Stimulated activated CD8-positive, alpha-beta memory T cell treated with anti-CD3 and anti-CD28 coated beads, Interleukin-4, amount 100 ng/mL, for 48 hours (primary cell): ENCODE results near the gene NELL1.

Experiments used
- DNase-seq: peaks from one replicate; pipeline ENCODE4 v3.0.0-alpha.2; 2020

NELL1 gene

DNA sequence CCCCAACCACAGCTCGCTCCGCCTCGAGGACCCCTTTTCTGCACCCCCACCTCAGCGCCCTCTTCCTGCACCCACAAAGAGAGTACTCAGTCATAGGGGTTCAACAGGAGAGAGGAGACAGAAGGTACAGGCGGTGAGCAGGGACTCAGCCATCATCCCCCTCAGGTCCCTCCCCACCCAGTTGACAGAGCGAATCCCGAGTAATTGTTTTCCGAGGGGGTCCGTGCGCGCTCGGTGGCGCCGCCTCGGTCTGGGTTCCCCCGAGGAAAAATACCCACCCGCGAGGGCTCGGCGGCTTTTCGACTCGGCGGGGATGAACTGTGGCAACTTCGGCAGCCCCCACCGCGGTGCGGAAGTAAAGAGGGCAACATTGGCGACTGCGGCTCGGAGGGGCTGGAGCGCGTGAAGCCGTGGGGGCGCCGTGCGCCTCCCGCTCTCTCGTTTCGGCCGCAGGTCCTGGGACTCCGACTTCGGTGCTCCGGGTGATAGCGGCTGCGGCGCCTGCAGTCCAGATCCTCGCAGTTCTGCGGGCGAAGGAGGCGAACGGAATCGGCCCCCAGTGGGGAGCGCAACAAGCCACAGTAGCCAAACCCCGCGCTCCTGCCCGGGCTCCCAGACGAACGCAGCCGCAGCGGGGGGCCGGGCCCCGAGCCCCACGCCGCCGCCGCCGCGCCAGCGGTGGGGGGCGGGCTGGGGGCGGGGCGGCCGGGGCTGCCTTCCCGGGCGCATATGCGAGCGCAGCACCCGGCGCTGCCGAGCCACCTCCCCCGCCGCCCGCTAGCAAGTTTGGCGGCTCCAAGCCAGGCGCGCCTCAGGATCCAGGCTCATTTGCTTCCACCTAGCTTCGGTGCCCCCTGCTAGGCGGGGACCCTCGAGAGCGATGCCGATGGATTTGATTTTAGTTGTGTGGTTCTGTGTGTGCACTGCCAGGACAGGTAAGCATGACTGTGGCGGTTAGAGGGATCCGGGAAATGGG, at the start of gene NELL1:
Gene NELL1 (plus strand): TSS at position 743 of the 976 bp plus-strand sequence.
- no peak for DNase-seq

DNA sequence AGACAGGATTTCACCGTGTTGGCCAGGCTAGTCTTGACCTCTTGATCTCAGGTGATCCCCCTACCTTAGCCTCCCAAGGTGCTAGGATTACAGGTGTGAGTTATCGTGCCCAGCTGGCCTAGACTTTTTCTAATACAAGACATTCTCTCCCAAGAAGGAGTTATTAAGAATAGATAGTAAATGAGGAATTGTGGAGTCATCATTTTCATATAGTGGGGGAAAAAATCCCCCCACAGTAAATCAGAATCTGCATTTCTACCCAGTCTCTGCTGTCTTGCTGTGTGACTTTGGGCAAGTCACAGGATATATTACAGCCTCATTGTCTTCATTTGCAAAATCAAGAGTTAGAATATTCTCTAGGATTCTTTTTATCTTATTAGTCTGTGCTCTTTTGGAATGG, 48.4 kb upstream of the NELL1 start:
- DNase-seq, result no peak

DNA sequence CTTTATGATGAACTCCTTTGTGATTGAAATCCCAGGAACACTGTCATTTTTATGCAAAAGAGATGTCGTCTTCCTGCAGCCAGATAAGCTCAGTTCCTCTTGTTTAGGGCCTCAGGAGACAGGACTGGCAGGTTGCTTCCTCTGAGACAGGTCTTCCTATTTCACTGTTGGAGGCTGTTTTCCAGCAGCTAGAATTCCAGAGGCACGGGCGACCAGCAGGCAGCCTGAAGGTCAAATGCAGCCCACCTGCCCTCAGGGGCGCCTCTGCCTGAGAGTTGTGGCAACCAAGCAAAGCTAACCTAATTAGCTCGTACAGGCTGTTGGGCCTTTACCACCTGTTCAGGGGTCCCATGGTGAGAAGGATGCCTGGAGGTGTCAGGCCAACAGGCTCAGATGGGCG, 47.7 kb upstream of the NELL1 start:
- DNase-seq, result no peak

DNA sequence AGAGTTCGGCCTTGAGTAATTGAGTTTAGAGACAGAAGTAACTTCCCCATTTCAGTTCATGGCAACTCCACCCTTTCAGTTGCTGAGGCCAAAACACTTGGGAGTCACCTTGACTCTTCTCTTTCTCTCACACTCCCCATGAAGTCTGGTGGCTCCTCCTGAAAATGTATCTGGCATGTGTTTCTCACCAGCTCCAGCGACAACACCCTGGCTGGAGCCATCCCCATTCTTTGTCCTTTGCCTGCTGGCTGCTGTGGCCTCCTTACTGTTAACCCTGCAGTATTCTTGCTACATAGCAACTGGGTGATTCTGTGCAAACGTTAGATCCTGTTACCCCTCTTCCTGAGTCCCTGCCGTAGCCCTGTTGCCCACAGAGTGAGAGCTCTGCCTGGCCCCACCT, 46.1 kb upstream of the NELL1 start:
- DNase-seq, result no peak

DNA sequence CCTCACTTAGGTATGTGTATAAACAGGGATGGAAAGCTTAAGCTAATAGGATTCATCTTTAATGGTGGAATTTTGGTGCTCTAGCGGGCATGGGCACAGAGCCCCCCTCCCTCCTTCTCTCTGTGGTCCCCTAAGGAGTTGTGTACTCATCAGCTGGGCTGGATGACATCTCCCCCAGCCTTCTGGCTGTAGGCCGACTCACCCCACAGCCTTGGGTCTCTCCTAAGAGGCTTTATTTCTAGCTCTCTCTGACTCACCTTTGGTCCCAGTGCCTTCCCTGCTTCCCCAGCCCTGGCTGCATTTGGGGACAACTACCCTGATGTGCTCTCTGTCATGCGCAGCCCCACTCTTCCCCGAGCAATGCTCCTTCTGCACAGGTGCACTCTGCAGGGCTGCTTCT, 43.1 kb upstream of the NELL1 start:
- no peak for DNase-seq

DNA sequence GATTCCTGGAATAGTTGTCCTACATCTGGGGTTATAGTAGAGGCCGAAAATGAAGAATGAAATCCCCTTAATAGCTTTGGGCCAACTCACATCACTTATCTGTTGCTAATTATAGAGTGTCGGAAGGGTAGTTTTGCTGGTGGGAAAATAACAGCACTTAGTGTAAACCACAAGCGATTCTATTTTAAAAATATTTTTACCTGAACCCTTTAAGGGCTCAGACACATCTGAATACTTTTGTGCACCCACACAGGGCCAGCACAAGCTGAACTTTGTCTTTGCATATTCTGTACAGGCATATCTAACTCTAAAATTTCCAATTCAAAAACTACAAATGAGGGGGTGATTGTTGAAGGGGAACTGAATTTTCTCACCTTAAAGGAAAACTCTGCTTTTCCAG, 42.4 kb upstream of the NELL1 start:
- DNase-seq, result no peak

DNA sequence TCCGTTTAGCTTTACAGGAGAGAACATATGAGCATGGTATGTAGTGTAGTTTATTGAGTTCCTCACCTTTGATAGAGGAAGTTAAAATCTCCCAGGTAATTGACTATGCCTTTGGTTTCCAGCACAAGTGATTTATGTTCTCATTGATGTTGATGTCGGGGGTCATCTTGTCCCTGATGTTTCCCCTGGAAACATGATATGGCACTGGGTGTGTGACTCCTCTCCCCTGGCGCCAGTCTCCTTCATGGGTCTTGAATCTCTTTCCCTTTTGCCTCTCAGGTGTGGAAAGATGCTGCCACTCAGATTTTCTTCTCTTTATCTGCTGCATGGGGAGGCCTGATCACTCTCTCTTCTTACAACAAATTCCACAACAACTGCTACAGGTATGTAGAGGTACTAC, 41.7 kb upstream of the NELL1 start:
- no peak for DNase-seq

DNA sequence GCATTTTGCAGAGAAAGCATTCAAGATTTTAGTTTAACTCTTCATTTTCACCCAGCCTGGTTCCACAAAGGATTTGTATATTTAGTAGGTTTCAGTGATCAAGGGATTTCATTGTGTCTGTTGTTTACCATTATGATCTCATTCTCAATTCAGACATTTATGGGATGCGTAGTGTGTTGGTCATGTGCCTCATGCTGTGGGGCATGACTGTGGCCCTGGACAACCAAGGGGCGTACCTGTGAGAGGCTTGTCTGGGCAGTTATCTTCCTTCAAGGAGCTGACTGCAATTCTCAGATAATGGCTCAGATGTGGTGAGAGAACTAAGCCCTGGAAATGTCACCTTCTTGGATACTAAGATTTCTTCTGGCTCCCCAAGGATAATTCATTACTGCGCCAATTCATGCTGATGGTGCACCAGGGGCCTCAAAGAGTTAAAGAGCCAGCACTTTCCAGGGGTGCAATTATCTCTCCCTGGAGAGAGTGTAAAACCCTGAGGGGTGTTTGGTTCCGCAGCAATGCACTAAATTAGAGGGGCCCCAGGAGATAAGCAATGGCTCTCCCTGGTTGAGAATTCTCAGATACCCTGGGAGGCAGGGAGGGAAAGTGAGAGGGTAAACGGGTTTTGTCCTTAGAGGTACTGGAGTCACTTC, 37.7 kb upstream of the NELL1 start:
- no peak for DNase-seq

DNA sequence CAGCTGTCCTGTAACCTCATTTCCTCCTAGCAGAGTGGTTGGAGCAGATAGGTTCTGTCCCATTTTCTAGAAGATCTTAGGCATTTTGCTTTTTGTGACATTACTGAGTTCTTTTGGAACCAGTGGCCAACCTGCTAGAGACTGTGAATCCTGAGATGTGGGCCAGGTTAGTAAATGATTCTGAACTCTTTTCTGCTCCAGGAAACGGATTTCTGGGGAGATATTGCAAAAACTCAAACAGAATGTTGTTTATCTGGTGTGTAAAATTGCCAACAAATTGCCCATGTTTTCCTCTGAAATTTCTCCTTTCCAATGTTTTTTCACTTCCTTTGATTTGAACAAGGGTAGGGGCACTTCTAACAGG, 37.2 kb upstream of the NELL1 start:
- DNase-seq, result no peak

DNA sequence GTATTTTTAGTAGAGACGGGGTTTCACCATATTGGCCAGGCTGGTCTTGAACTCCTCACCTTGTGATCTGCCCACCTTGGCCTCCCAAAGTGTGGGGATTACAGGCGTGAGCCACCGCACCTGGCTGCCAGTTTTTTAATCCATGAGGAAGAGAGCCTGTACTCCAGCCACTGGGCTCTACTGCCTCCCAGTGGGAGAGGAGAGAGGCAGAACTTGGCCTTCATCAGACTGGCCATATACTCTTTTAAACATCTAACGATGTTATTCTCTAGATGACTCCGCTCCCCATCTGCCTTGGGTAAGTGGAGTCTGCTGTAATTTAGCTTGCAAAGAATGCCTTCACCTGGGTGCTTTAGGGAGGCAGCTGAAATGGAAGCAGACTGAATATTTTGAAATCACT, 35.3 kb upstream of the NELL1 start:
- DNase-seq, result no peak

DNA sequence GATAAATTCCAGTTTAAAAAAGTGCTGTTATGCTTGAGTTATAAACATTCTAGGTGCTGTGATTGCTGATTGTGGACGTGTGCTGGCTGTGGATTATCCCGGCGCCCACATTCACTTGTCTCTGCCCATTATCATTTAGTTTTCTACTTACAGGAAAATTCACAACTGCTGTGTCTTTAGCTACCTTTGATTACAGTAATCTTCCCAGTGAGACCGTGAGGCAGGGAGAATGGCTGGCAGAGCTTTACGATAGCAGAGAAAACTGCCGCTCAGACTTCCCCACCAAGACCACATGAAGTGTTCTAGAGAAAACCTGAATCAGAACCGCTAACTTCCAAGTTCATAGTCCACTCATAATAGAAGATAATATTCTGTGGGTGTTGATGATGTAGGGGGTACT, 34.6 kb upstream of the NELL1 start:
- DNase-seq, result no peak

DNA sequence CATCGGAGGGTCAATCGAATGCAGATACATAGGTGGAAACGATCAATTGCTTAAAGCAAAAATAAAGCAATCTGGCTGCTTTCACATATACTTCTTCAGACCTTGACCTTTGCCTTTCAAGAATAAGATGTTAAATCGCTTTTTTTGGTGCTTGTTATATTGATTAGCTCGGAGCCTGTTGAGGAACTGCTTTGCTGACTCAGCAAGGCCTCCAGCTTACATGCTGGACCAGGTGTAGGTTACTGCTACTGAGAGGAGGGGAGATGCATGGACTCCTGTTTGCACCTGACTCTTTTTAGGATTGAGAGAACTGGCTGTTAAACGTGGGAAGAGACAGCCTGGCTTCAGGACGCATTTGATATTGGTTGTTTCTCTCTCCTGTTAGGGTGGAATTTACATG, 31.3 kb upstream of the NELL1 start:
- no peak for DNase-seq

DNA sequence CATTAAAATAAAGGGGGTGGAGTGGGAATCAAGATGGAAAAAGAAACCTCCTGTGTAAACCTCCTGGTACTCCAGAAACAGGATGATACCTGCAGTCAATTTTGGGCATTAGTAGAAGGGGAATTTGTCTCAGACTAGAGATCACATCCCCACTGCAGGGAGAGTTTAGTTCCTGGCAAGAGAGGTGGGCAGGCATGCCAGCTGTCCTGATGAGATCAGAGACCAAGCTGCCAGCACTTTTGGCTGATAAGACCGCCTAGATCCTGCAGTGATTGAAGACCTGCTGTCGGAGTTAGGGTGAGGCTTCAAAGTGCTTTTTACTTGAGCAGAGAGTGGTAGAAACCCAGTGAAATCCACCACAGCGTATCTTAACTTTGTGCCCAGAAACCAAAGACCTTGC, 29.7 kb upstream of the NELL1 start:
- no peak for DNase-seq

DNA sequence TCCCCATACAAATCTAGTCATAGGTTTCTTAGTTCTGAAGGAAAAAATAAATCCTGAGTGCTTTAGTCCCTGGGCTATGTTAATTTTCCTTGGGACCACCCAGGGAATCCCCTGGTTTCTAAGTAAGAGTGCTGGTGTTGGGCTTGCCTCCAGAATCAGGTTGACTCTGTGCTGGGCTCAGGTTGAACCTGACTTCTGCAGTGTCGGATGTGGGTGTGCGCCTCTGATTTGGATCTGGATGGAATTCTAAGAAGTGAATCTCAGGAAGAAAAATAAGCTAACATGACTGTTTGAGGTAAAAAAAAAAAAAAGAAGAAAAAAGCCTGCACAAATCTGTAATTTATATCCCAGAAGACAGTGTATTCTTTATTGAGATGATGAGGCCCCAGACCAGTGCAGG, 29.0 kb upstream of the NELL1 start:
- DNase-seq, result no peak

DNA sequence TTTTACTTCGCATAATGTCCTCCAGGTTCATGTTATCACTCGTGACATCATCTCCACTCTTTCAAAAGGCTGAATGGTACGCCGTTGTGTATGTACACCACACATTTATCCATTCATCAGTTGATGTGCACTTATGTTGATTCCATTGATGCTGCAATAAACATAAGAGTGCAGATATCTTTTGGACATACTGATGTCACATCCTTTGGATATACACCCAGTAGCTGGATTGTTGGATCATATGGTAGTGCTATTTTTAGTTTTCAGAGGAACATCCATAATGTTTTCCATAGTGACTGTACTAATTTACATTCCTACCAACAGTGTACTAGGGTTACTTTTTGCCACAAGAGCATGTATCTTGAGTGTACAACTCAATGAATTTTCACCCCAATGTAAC, 25.0 kb upstream of the NELL1 start:
- no peak for DNase-seq

DNA sequence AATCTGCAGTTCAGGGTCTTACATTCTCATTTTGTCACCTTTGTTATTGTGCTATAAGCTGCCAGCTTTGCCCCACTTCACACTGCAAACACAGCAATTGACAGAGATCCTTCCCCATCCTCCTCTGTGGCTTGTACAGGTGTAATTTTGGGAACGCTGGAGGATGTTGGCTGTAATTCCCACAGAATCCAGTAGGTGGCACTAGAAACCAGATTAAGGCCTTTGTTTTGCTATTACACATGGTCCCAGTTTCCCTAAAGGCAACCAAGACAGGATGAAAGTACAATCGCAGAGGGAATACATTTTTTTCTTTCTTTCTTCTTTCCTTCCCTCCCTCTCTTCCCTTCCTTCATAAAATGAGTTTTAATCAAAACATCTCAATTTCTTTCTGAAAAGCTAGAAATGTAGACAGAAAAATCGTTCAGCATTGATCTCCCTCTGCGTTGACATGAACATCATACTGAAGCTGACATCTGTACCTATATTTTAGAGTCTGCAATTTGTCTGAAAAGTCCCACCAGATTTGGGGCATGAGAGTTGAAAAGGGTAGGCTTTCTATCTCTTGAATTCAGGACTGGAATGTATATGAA, 21.3 kb upstream of the NELL1 start:
- peak; percentile 57 for DNase-seq

DNA sequence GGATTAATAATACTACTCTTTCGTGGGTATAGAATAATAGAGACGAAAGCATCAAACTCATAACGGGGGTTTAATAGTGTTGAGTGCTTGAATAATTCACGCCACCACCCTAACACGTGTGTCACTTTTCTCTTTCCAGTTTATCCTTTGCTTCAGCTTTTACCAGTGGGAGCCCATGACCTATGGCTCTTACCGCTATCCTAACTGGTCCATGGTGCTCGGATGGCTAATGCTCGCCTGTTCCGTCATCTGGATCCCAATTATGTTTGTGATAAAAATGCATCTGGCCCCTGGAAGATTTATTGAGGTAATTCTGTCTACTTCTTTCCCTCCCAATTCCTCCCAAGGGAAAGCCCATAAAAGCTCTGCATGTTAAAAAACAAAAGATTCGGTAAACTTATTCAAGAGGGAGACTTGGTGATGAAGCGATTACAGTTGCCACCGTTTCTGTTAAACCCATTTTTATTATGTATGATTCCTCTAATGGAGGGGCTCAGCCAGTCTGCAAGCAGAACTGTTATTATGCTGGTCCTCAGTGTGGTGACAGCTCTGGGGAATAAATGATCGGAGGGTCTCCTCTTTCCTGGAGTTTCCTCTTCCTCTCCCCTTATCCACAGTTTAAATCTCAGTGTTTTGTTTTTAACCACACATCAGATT, 17.1 kb upstream of the NELL1 start:
- DNase-seq, result no peak

DNA sequence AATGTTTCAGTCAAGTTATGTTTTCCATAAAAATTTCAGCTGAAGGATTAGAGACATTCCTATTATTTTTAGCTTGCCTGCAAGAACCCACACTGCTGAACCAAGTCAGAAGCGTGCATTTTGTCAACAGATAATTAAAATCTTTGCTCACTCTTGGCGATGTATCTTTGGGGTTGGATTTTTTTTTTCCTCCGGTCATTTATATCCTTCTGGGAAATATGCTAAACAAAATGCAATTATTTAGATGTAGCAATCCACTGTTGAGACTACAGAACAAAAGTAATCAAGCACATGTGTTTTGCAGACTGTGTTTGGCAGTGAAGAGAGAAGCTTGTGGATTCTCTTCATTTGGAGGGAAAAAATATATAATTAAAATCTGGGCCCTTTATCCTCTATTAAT, 15.3 kb upstream of the NELL1 start:
- DNase-seq, result no peak

DNA sequence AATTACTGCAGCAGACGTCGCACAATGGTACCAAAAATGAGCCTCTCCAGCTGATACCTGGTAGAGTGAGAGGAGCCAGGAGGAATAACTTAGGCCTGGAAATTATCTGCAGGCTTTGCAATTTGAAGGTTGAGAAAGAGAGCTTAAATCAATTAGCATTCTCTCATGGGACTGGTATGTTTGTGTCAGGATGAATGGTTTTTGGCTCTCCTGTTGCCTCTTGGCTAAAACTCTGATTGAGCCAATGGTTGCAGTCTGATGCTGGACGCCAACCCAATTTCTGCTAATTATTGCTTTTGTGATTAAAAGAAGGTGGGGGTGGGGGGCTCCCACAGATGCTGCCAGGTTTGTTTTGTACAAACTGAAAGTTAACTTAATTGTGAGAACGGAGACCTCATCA, 12.5 kb upstream of the NELL1 start:
- DNase-seq, result no peak

DNA sequence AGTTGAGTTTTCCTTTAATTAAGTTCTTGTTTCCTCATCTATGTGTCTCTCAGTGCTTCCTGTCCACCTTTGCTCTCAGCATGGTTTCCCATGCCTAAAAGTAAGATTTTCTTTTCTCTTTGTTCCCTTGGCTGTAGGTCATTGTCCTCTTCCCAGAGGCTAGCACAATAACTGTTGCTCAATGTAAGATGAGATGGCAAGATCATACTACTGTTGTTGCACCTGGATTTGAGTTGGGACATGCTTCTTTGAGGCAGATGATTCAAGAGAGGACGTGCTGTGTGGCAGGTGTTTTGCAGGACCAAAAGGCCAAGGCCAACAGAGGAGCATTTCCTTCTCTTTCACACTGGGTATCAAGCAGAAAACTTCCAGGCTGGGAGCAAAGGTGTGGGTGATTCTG, 11.3 kb upstream of the NELL1 start:
- DNase-seq, result no peak

DNA sequence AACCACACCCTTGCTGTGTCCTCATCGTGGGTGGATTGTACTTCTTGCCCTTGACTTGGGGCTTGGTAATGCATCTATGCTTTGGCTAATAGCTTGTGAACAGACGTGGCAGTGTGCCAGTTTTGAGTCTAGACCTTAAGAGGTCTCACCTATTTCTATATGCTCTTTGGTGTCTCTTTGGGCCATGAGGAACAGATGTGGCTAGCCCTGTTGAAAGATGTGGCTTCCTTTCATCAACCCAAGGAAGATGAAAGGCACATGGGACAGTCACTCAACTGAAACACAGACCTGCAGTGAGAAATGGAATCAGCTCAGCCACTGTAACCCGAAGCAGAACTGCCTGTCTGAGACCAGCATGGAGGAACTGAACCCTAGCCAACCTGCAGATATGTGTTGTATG, 7.9 kb upstream of the NELL1 start:
- DNase-seq, result no peak

DNA sequence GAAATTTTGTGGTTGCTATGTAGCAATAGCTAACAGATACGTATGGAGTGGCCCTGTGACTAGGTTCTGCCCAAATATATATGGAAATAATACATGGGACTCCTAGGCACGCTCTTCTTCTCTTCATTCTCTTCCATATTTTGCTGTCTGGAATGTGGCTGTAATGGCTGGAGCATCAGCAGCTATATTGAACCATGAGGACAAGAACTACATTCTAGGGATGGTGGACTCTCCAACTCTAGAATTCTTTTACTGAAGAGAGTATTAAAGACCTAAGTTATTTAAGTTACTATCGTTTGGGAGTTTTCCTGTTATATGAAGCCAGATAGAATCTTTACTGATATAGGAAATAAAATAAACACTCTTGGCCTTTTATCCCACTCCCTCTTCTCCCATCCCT, 7.5 kb upstream of the NELL1 start:
- DNase-seq, result no peak

DNA sequence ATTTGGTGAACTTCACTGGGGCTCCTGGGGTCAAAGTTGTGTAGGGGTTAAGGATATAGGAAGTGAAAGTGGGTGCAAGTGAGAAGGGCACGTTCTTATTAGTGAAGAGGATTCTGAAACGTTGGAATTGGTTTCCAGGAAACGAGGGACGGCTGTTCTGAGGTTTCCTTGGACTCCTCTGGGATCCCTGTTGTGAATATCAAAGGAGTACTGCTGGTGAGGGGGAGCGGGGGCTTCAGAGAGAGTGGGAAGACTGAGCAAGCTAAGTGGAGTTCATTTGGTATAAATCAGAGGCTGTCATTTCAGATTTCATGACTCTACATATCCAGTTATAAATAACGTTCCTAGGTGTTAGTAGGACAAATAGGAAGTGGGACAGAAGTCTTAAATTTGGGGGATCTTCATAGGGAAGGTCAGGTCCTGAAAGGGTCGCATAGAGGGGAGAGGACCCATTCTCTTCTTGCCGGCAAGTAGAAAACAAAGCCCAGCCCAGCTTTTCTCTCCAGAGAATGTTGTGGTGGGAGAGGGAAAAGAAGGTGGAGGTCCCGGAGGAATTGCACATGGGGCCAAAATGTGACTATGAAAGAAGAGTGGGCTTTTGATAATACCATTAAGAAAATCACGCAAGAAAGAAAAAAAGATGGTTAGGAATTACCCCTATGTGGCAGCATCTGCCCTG, 1.1 kb upstream of the NELL1 start:
- DNase-seq, result no peak
